CD4-positive, alpha-beta T cell treated with Interleukin-12 subunit alpha and Interleukin-12 subunit beta, for 1 hour (primary cell): ENCODE data around the gene C6orf136.

ENCODE experiments used
- DNase-seq: peaks from one replicate; pipeline ENCODE4 v3.0.0-alpha.2; 2020

The C6orf136 gene

GRCh38 chr6:30687659-30688431, 40.9 kb downstream of the C6orf136 start:
- no peak for DNase-seq

- no peak for DNase-seq
Observed at GRCh38 chr6:30688569-30688968, 41.6 kb downstream of the C6orf136 start.

GRCh38 chr6:30689022-30689865, 42.3 kb downstream of the C6orf136 start:
- no peak for DNase-seq

GRCh38 chr6:30689985-30690384, 43.1 kb downstream of the C6orf136 start:
- no peak for DNase-seq

- peak; percentile 74 for DNase-seq
Observed at GRCh38 chr6:30690403-30691207, 43.7 kb downstream of the C6orf136 start, which contains the start of gene NRM. NRM (minus strand) TSS chr6:30690984; CDS start chr6:30690974, 10 bp downstream.

- DNase-seq: no peak
Observed at GRCh38 chr6:30691208-30691847, 44.4 kb downstream of the C6orf136 start.

- DNase-seq: no peak
Observed at GRCh38 chr6:30696432-30696831, 49.5 kb downstream of the C6orf136 start.

GRCh38 chr6:30700340-30700739, 53.4 kb downstream of the C6orf136 start:
- DNase-seq: no peak
